NCI-H446 (cell line): Measurements from ENCODE around the gene C3orf18.

Source experiments
- DNase-seq, 2 experiments: peaks; one replicate each; lab custom pipeline; 2025; lab: John Stamatoyannopoulos, UW

The C3orf18 gene

DNA sequence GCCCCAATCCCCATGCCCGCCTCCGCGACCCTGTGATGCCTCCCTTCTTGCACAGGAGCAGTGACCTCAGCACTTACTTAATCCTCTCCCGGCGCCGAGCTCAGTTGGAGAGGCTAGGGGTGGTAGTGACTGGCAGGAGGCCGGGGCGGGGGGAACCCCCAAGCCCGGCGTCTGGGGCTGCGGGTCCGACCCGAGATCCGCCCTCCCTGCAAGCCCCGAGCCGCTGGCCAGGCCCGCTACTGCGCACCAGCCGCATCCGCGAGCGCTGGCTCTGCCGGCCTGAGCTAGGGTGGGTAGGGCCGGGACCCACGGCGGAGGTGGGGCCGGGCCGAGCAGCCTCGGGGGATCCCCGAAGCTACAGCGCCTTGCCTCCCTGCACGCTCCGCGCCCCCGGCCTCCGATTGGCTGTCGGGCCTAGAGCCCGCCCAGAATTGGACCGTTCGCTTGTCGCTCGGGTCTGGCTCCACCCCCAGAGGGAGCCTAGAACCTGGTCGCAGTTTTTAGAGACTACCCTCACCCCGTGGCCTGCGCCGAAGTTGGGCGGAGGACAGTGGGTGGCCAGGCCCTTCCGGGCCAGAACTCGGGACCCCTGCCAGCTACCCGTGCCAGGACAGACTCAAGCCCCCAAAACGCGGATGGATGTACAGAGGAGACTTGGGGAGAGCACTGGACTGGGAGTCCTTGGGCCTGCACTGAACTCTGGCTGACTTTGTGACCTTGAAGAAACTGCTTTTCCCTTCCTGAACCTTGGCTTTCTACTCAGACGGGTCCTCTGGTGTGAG is at the start of gene C3orf18:
C3orf18 (minus strand) TSS at position 362 of the 782 bp plus-strand sequence. CDS start 2,048 bp downstream, outside the sequence.
- DNase-seq: no peak

DNA sequence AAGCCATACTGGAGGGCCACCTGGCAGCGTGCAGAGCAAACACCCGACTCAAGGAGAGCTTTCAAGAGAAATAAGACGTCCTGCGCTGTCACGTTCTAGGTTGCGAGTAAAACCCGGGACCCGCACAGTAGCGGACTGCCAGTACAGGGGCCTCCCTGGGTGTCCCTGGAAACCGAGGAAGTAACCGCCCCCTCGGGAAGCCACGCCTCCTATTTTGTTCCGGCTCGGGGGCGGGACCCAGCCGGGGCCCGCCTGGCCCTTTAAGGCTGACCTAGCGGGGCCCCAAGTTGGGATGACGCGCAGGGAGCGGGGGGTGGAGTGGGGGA is 49.2 kb upstream of the C3orf18 start:
- DNase-seq: peak; percentile 49 to 86

DNA sequence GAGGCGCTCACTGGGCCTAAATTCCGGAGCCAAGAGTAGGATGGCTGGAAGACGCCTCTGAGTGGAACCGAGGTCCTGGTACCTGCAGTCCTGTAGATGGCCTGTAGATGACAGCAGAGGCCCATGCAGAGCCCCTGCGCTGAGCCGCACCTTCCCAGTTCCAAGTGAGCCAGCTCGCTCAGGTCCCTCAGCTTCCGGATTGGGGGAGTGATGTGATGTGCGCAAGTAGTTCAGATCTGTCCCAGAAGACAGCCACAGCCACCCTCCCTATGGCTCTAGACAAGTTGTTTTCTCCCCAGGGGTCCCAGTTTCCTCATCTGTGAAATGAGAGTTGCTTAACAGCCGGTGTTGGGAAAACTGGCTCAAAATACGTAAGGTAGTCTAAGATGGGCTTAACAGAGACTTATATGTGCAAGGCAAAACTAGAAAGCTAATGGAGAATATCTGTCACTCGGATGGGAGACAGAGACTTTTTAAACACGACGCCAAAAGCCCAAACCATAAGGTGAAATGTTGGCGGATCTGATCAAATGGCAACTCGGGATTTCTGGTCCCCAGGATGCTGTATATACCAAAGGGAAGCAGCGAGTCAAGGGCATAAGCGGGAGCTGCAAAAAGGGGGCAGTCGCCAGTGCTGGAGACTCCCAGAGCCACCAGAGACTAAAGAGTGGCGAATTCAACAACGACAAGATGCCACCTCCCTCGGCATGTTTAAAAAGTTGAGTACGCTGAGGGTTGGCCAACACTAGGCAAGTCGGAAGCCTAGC is 48.6 kb upstream of the C3orf18 start:
- DNase-seq: peak; percentile 29 to 77

GRCh38 chr3:50615190-50615589 is 47.6 kb upstream of the C3orf18 start:
- no peak for DNase-seq

- DNase-seq: no peak
These were observed 45.7 kb upstream of the C3orf18 start for GRCh38 chr3:50612970-50613846.

GRCh38 chr3:50612234-50612882 is 44.8 kb upstream of the C3orf18 start:
- DNase-seq: no peak

- peak; percentile 83 to 94 for DNase-seq
These were observed 44.1 kb upstream of the C3orf18 start, which contains the start of gene CISH for GRCh38 chr3:50611464-50612233. CISH (minus strand) TSS chr3:50611774; CDS start chr3:50611650, 124 bp downstream.

DNA sequence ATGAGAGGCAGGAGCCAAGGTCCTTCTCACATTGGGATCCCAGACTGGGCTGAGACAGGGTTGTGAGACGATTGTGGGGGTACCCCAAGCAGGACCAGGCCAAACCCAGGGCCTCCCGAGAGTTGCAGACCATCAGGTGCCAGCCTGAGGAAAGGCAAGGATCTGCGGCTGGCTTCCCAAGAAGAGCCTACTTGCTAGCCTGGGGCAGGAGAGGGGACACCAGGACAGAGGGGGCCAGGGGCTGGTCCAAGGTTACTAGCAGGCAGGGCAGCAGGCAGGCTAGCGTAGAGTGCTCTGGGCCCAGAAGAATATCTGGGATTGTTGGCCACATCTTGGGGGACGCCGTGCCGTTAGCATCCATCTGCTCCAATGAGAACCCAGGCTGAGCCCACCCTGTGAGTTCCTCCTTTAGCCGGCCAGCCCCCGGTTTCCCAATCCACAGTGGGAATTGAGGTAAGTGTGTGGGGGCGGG is 43.5 kb upstream of the C3orf18 start:
- DNase-seq: no peak

DNA sequence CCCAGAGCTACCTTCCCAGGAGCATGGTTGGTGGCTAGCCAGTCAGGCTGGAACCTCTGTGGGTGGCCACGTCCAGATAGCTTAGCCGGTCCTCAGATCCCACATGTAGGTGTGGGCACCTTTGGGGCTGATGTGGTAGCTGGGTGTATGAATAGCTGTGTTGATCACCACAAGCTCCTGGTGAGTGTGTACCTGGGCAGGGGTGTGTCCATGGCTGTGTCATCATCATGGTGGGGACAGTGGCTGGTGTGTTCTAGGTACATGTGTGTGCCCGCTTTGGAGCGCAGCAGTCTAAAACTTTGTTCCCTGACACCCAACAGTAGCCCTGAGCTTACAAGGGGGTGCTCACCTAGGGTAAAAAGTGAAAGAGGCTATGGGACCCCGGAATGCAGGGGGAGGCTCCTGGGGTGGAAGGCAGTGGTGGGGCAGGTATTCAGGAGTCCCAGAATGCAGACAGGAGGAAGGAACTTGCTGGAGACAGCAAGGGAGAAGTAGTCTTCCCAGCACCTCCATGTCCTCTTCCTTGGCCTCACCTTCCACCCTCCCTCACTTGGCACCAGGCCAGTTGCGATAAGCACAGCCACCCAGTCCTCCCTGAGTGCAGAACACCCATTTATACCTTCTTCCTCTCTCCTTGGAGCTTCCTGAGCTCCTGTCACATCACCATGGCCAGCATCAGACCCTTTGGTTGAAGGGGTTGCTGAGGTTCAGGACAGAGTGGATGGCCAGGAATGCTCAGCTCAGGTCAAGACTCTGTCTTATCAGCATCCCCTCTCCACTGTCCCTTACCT is 42.8 kb upstream of the C3orf18 start:
- DNase-seq: no peak

- DNase-seq: no peak
These were observed 42.2 kb upstream of the C3orf18 start for GRCh38 chr3:50609763-50610085.

DNA sequence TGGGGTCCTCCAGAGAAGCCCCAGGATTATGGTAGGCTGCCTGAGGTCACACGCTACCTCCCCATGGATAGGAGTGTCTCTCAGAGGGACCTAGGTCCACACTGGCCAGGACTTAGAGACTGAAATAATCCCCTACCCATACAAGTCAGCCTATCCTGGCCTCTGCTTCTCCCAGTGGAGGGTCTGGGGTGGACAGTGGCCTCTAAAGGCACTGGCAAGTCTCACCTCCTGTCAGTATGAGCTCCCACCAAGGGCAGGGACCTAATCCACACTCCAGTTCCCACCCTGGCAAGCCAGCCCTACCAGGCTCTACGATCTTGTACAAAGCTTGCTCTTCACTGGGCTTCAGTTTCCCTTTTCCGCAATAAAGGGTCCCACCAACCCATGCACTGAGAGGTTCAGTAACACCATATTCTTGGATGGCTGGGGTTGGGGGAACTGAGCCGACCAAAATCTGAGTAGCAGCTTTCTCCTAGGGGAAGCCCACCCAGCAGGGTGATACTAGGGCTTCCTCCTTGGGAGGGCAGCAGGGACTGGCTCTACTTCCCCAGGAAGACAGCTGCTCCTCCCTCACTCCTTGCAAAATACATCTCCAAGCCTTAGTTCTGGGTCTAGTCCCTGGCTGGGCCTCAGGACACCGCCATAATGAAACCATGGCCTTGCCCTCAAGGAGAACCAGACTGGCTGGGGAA is 41.7 kb upstream of the C3orf18 start:
- no peak for DNase-seq

DNA sequence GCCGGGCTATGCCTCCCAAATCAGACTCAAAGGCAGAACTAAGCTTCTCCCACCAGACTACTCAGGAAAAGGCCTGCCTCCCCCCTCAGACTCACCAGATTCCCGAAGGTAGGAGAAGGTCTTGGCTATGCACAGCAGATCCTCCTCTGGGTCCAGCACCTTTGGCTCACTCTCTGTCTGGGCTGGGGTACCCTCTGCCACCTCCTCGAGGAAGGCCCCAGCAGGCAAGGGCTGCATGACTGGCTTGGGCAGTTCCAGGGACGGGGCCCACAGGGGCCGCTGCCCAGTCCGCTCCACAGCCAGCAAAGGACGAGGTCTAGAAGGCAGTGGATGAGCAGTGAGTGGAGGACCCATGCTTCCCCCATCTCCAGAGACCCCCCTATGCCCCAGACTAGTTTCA is 40.7 kb upstream of the C3orf18 start:
- no peak for DNase-seq

DNA sequence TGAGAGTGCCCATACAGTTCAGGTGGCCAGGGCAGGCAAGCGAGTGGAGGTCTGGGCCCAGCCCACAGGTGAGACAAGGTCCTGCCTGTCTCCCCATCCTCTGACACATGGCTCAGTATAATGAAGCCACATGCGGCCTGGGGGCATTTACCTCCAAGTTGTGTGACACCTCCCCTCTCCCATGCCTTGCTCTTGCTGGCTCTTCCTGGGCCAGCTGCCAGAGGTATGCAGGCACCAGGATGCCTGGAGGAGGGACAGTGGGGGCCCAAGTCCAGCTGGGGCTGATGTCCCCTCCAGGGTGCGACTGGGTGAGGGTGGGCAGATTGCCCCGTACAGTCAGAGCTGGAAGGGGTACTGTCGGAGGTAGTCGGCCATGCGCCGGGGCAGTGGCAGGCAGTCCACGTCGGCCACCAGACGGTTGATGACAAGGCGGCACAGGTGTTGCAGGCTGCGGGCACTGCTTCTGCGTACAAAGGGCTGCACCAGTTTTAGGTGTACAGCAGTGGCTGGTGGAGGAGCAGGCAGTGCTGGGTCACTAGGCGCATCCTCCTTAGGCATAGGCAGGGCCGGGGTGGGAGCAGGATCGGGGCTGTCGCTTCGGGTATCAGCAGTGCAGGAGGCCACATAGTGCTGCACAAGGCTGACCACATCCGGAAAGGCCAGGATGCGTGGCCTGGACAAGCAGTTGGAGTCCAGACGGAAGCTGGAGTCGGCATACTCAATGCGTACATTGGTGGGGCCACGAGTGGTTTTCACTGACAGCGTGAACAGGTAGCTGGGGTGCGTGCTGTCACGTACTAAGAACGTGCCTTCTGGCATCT is 39.9 kb upstream of the C3orf18 start:
- DNase-seq: no peak

DNA sequence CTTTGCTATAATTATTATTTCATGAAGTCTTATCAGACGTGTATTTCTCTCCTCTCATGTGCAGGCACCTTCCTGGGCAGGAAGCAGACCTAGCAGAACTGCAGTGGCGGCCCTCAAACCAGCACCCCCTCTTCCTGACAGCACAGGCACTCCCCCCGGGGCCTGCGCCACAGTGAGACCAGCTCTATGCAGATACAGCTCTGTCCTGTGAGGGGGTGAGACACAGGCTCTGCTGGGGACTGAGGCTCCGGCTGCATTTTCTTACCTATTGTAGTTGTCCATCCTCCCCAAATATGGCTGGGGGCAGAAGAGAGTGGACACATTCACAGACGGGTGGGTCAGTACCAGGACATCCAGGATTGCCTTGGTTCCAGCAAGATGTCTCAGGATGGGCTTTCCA is 39.0 kb upstream of the C3orf18 start:
- no peak for DNase-seq

GRCh38 chr3:50605901-50606326 is 38.4 kb upstream of the C3orf18 start:
- no peak for DNase-seq

GRCh38 chr3:50604628-50605588 is 37.4 kb upstream of the C3orf18 start:
- no peak for DNase-seq

GRCh38 chr3:50604110-50604621 is 36.6 kb upstream of the C3orf18 start:
- DNase-seq: no peak
